Gastrocnemius medialis (tissue), 4 donors: Measurements from ENCODE around the gene KCTD3.

Experiments
- POLR2A ChIP-seq, 2 donors: fragments of 450-650 bp; IDR thresholded peaks; one replicate each; pipeline ENCODE4 v1.6.1; 2017; ENCODE audit warnings: antibody characterized with exemption in 2 of 2, mild to moderate bottlenecking in 2 of 2, moderate library complexity in 2 of 2
- TF ChIP-seq, protein P1 (sequence below), 5 experiments: fragments of 450-650 bp in 3 of 5; fragments of 200-600 bp in 2 of 5; sonication (generic) in 2 of 5; IDR thresholded peaks in 4 of 5; conservative IDR thresholded peaks in 1 of 5; 1 replicate in 4 of 5; 2 replicates in 1 of 5; pipeline ENCODE4 v1.5.1; 2016 to 2019; ENCODE audit warnings: antibody characterized with exemption in 5 of 5, mild to moderate bottlenecking in 3 of 5, moderate library complexity in 3 of 5

DNA sequence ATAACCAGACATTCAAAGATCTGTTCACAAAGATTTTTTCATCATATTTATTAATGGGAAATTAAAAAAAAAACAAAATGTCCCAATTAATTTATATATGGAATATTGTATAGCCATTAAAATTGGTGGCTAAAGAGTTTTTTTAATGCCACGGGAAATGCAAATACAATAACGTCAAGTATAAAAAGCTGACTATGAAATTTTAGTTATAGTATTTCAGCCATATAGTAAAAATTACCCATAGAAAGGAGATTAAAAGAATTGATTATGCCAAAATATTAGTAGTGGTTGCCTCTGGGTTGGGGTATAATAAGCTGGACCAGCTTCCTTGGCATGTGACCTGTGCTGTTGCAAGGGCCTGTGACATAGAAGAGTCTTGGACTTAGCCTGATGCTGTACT is 78.8 kb downstream of the KCTD3 start:
- TF ChIP-seq, protein P1, sequence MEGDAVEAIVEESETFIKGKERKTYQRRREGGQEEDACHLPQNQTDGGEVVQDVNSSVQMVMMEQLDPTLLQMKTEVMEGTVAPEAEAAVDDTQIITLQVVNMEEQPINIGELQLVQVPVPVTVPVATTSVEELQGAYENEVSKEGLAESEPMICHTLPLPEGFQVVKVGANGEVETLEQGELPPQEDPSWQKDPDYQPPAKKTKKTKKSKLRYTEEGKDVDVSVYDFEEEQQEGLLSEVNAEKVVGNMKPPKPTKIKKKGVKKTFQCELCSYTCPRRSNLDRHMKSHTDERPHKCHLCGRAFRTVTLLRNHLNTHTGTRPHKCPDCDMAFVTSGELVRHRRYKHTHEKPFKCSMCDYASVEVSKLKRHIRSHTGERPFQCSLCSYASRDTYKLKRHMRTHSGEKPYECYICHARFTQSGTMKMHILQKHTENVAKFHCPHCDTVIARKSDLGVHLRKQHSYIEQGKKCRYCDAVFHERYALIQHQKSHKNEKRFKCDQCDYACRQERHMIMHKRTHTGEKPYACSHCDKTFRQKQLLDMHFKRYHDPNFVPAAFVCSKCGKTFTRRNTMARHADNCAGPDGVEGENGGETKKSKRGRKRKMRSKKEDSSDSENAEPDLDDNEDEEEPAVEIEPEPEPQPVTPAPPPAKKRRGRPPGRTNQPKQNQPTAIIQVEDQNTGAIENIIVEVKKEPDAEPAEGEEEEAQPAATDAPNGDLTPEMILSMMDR (IDR thresholded peaks at IDR 0.05 in 4 of 5, conservative IDR thresholded peaks at IDR 0.05 in 1 of 5) = no peak
- TF ChIP-seq POLR2A (IDR thresholded peaks at IDR 0.05) = no peak
